SHP77 treated with DMSO at 0.1 percent for 48 hours (cell line): Measurements from ENCODE around the gene ZNF276.
A peak's percentile ranks its signal among the peaks of the same experiment; 100 is the strongest.
"Not testable (repeated sequence)": the region's sequence is repeated elsewhere in the genome, so short reads cannot be mapped to it uniquely, and the experiment has no call there.

ENCODE experiments used
- DNase-seq: peaks from one replicate; lab custom pipeline; 2025; lab: John Stamatoyannopoulos, UW

Gene ZNF276, protein sequence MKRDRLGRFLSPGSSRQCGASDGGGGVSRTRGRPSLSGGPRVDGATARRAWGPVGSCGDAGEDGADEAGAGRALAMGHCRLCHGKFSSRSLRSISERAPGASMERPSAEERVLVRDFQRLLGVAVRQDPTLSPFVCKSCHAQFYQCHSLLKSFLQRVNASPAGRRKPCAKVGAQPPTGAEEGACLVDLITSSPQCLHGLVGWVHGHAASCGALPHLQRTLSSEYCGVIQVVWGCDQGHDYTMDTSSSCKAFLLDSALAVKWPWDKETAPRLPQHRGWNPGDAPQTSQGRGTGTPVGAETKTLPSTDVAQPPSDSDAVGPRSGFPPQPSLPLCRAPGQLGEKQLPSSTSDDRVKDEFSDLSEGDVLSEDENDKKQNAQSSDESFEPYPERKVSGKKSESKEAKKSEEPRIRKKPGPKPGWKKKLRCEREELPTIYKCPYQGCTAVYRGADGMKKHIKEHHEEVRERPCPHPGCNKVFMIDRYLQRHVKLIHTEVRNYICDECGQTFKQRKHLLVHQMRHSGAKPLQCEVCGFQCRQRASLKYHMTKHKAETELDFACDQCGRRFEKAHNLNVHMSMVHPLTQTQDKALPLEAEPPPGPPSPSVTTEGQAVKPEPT

DNA sequence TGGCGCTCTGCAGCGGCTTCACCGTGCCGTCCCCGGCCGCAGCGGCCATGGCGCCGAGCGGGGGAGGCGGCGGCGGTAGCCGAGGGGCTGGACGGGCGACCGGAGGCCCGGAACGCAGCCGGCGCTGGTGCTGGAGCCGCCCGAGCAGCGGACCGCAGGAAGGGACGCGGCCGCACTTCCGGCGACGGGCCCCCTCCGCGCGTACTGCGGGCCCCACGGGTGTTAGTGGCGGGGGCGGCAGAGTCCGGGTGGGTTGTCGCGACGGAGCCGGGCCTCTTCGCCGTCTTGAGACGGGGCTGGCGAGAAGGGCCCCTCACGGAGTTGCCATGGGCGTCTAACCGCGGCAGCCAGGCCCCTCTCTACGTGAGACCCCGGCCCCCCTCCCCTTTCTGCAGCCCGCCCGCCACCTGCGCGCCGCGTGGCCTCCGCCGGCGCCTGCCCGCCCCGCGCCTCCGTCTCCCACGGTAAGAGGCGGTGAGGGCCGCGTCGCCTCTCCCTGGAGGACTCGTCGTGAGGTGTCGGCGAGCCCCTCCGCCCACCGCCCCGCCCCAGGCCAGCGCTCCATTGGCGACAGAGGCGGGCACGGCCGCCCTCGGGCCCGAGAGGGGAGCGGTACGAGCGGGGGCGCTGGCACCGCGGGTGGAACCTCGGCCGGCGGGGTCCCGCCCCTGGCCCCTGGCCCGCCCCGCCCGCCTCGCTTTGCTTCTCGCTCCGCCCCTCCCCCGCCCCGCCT is at the start of gene ZNF276, which contains the start of gene VPS9D1:
TSS of gene ZNF276 (plus strand) at position 725 of the 733 bp plus-strand sequence. CDS start 104 bp downstream, outside the sequence.
TSS of gene VPS9D1 (minus strand) at position 86 of the 733 bp plus-strand sequence. CDS start at position 49, 37 bp downstream.
- DNase-seq = peak; percentile 63

DNA sequence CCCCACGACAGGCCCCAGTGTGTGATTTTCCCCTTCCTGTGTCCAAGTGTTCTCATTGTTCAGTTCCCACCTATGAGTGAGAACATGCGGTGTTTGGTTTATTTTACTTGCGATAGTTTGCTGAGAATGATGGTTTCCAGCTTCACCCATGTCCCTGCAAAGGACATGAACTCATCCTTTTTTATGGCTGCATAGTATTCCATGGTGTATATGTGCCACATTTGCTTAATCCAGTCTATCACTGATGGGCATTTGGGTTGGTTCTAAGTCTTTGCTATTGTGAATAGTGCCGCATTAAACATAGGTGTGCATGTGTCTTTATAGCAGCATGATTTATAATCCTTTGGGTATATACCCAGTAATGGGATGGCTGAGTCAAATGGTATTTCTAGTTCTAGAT is 49.8 kb upstream of the ZNF276 start:
- DNase-seq = not testable (repeated sequence)

DNA sequence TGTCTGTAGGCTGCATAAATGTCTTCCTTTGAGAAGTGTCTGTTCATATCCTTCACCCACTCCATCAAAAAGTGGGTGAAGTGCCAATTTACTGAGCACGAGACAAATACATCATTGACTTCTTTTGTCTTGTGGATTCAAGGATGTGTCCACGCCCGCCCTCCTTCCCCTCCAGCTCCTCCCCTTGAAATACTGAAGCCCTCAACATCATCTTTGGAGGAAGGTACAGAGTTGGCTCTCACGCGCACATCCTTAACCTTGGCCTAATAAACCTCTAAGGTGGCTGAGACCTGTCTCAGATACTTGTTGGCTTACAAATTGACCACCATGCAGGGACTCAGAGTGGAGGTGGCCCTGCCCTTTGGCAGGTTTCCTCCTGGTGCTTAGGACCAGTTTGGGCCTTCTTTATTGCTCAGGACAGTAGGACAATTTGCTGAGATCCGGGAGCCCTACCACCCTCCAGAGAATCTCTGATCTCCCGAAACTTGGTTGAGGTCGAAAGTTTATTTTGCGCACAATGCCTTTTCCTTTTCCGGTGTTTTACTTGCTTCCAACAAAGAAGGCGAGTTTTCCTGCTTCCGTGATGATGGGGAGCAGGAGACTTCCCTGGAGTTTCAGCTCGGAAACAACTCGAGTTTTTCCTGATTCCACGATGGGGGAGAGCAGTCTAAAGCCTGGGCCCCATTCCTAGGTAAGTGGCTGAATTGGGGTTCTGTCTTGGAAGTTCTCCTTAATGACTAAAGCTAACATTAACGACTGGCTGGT is 49.0 kb upstream of the ZNF276 start:
- no peak for DNase-seq

DNA sequence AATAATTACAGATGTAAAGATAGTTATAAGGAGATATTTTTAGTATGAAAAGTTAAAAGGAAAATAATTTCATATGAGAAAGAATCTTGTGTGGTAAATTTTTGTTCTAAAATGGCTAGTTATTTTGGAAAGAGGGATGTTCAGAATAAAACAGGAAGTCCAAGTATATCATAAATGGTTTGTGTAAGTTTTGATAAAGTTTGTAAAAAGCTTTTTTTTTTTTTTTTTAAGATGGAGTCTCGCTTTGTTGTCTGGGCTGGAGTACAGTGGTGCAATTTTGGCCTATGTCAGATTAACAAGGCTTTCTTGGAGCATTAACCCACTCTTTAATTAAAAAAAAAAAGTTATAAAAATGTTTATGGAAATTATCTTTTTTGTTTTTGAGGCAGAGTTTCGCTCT is 43.1 kb upstream of the ZNF276 start:
- DNase-seq = no peak

DNA sequence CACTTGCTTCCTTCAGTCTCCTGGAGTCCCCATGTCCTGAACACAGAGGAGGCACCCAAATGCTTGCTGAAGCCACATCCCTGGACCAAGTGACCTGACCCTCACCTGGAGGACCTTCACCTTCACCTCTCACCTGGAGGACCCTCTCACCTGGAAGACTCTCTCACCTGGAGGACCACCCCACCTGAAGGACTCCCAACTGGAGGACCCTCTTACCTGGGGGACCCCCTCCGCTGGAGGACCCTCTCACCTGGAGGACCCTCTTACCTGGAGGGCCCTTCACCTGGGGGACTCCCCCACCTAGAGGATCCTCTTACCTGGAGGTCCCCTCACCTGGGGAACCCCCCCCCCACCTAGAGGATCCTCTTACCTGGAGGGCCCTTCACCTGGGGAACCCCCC is 35.4 kb upstream of the ZNF276 start:
- no peak for DNase-seq

DNA sequence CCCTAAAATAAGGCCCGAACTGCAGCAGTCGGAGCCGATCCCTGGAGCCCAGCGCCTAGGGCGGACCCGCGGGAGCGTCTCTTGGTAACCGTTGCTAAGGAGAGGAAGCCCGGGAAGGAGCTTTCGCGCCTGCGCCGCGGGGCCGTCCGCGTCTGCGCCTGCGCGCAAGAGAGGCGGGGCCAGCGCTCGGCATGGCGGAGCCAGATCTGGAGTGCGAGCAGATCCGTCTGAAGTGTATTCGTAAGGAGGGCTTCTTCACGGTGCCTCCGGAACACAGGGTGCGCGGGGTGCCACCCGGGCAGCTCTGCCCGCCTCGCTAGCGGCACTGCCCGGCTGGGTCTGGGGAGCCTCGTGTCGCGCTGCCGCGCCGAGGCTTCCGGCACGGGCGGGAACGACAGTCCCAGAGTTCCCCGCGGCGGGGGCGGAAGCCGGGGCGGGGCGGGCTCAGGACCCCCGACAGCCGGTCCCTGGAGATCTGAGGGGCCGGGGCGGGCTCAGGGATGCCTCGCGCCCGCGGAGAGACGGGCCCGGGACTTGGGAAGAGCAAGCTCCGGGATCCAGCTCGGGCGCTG is 34.7 kb upstream of the ZNF276 start, which contains the start of gene CDK10:
TSS of gene CDK10 (plus strand) at position 170 of the 572 bp plus-strand sequence. CDS start at position 192, 22 bp downstream.
- DNase-seq = peak; percentile 85

DNA sequence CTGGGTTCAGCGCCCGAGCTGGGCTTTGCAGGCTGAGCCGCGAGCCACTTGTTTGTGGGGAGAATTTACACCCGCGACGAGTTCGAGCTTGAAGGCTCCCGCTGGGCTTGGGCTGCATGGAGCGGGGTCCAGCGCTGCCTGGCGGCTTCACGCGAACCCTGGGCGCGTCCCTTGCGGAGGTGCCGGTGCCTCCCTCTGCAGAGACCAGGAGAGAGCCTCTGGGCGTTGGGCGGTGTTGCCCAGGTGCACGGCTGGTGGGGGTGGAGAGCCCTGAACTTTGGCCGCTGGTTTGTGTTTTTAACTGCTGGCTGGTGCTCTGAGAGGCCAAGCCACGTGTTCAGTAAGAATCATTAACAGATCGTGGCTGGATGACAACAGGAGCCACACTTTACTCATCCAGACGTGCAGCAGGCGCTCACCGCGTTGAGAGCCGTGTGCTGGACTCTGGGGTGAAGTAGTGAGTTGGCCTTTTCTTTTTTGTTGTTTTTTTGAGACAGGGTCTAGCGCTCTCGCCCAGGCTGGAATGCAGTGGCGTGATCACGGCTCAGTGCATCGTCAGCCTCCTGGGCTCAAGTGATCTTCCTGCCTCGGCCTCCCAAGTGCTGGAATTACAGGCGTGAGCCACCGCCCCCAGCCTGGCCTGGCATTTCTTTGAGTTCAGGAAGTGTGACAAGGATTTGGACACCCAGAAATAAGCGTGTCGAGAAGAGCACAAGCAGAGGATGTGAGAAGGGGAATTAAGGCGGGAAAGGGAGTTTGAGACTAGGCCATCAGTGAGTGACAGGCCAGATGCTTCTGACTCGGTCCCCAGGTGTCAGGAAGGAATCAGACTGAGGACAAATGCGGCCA is 34.0 kb upstream of the ZNF276 start:
- peak; percentile 39 for DNase-seq

DNA sequence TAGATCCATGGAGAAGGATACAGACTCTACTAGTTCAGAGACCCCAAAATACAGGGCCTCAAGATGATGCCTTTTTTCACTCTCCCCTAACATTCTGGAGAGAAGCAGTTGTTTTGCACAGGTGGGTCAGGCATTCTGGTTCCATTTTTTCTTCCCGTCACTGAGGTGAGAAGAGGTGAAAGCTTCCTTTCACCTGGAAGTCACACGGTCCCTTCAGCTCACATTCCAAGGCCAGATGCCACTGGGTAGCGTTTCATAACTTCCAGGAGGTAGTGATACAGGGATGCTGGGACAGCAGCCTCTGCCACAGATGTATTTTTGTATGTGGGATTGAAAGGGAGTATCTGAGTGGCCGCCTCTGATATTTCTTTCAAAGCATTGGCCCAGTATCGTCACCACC is 32.9 kb upstream of the ZNF276 start:
- no peak for DNase-seq

DNA sequence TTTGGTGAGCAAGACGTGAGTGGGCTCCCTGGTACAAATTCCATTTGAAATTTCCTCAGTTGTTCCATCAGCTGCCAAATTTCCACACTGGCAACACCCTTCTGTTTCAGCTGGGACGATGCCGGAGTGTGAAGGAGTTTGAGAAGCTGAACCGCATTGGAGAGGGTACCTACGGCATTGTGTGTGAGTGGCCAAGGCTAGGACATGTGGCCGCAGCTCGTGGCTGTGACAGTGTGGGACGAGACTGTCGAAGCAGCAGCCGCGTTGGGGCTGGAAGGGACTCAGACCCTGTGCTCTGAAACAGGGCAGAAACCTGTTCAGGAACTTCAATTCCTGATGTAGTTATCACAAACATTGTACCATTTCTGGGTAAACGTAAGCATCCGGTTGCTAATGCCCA is 32.2 kb upstream of the ZNF276 start:
- no peak for DNase-seq

DNA sequence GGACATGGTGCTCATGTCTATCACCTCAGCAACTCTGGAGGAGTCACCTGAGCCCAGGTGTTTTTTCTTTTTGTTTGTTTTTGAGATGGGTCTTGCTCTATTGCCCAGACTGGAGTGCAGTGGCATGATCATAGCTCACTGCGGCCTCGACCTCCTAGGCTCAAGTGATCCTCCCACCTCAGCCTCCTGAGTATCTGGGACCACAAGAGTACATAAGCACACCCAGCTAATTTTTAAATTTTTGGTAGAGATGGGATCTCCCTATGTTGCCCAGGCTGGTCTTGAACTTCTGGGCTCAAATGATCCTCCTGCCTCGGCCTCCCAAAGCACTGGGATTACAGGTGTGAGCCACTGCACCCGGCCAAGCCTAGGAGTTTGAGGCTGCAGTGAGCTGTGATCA is 31.7 kb upstream of the ZNF276 start:
- not testable (repeated sequence) for DNase-seq

DNA sequence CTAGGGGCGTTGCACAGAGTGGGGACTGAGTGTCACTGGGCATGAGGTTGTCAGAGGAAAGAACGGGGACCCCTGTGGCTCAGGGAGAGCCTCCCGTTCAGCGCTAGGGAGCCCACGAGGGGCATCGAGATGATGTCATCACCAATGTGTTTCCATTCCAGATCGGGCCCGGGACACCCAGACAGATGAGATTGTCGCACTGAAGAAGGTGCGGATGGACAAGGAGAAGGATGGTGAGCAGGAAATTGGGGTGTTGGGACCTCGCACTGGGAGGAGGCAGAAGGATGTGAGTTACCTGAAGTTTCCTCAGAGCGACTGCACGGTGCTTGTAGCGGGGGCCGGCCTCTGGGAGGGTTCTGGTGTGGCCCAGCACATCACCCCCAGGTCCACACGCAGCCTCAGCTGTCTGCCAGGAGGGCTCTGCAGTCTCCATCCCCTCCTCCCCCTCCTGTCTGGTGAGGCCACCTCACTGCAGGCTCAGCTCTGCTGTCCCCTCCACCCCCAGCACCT is 30.9 kb upstream of the ZNF276 start:
- no peak for DNase-seq

DNA sequence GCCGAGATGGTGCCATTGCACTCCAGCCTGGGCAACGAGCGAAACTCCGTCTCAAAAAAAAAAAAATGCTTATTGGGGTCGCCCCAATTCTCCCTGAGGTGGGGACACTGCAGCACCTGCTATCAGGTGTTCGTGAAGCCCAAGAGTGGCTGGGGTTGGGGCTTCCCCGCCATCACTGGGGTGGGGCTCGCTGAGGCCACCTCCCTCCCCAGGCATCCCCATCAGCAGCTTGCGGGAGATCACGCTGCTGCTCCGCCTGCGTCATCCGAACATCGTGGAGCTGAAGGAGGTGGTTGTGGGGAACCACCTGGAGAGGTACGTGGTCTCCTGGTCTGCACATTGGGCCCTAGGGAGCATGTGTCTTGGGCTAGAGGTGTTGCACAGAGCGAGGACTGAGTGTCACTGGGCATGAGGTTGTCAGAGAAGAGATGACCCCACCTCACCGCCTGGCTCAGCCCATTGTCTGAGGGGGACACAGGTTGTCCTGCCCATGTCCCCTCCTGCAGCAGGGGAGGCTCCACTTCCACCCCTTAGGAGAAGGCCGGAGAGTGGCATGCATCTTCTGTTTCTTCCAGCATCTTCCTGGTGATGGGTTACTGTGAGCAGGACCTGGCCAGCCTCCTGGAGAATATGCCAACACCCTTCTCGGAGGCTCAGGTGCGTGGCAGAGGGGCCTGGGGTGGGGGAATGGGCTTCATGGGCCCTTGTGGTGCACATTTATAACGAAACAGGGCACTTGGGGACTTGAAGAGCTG is 29.9 kb upstream of the ZNF276 start:
- no peak for DNase-seq

DNA sequence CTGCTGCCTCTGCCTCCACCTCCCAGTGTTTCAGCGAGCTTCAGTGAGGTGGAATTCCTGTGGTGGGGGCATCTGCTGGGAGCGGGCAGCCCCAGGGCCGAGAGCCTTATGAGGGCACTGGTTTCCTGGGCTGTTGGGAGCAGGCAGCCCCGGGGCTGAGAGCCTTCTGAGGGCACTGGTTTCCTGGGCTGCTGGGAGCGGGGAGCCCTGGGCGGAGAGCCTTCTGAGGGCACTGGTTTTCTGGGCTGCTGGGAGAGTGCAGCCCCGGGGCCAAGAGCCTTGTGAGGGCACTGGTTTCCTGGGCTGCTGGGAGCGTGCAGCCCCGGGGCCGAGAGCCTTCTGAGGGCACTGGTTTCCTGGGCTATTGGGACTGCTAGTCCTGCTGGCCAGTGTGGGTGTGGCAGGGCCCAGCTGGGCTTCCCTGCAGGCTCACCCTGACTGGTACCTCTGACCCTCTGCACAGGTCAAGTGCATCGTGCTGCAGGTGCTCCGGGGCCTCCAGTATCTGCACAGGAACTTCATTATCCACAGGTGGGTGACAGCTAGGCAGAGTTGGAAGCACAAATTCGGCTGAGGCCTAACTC is 29.3 kb upstream of the ZNF276 start:
- no peak for DNase-seq

DNA sequence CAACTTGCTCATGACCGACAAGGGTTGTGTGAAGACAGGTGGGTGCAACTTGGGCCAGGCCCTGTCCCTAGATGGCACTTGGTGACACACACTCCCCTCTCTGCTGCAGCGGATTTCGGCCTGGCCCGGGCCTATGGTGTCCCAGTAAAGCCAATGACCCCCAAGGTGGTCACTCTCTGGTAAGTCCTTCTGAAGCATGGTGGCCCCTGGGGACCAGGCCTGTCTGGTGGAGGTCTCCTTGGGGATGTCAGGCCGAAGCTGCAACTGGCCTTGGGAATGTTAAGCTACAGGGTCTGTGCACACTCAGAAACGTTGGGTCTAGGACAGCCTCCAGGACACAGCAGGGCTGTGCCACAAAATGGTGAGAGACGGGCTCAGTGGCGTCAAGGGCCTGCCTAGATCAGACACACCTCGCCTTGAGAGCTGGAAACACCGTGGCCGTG is 28.0 kb upstream of the ZNF276 start:
- no peak for DNase-seq

DNA sequence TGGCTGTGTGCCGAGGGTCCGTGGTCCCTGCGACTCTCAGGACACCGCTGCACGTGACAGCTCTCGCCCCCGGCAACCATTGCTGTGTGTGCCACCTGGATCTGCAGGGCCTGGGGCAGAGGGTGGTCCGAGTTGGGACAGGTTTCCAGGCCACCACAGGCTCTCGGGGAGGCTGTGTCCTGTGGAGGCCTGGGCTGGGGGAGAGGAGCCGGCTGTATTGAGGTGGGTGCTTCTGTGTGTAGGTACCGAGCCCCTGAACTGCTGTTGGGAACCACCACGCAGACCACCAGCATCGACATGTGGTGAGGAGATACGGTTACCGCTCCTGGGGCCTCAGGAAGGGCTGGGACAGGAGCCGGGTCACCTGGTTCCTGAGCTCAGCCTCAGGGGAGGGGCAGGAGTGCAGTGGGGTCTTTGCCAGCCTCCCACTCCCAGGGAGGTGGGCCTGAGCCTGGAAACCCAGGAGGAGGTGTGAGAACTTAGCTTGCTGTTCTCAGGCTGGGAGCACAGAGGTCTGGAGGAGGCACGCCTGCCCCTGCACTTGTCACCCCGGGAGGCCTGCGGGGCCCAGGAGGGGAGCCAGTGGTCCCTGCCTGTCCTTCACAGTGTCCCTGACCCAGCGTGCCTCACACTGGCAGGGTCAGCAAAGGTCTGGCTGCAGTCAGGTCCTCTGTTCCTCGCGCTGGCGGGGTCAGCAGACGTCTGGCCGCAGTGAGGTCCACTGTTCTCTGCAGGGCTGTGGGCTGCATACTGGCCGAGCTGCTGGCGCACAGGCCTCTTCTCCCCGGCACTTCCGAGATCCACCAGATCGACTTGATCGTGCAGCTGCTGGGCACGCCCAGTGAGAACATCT is 27.2 kb upstream of the ZNF276 start:
- DNase-seq = no peak

DNA sequence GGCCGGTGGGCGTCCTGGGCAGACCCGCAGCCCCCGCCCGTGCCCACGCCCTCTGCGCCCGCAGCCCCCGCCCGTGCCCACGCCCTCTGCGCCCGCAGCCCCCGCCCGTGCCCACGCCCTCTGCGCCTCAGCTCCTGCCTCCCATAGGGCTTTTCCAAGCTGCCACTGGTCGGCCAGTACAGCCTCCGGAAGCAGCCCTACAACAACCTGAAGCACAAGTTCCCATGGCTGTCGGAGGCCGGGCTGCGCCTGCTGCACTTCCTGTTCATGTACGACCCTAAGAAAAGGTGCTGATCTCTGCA is 26.6 kb upstream of the ZNF276 start:
- DNase-seq = not testable (repeated sequence)

DNA sequence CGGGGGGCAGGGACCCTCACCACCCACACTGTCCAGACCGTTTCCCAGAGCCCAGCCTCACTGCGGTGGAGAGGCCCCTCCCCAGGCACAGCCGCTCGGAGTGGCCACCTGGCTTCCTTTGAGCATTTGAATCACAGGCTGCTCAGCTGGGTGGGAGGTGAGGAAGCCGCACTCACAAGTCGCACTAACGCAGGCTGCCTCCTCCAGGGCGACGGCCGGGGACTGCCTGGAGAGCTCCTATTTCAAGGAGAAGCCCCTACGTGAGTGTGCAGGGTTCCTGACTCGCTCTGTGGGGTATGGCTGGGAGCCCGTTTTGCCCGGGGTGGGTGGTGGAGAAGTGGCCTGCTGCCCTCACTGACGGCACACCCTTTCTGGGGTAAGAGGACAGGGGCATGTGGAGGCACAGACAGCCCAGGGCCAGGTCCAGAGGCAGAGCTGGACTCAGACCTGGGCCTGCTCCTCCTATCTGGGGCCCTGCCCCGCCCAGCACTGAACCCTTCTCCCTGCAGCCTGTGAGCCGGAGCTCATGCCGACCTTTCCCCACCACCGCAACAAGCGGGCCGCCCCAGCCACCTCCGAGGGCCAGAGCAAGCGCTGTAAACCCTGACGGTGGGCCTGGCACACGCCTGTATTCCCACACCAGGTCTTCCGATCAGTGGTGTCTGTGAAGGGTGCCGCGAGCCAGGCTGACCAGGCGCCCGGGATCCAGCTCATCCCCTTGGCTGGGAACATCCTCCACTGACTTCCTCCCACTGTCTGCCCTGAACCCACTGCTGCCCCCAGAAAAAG is 26.1 kb upstream of the ZNF276 start:
- no peak for DNase-seq
